Measurements from ENCODE around the gene ZC2HC1B. TPM values are rescaled to one million over a fixed set of nuclear protein-coding genes. Genes with fewer than 3 reads are reported as not detected.

ZC2HC1B gene
- 0.31 TPM in 1 of 2 replicates, not detected in the other for total RNA-seq

GRCh38 chr6:143864234-143864633 lies at the start of gene ZC2HC1B:
ZC2HC1B (plus strand) TSS chr6:143864474; CDS start chr6:143864540, 66 bp downstream.

GRCh38 chr6:143842902-143843676 lies 21.2 kb upstream of the ZC2HC1B start, which contains the start of gene LTV1:
LTV1 (plus strand) TSS chr6:143843338; CDS start chr6:143843478, 140 bp downstream.

Other genes with a start within 250 kb of the ZC2HC1B start
- gene PHACTR2, start 186.5 kb upstream of the ZC2HC1B start, total RNA-seq, result 28.1 and 31.6 TPM in 2 replicates
- 15.1 and 15.2 TPM in 2 replicates for gene LTV1, start 21.1 kb upstream of the ZC2HC1B start, total RNA-seq
- 51.2 and 55.1 TPM in 2 replicates for gene PLAGL1, start 143.8 kb downstream of the ZC2HC1B start, total RNA-seq
- gene SF3B5, start 231.1 kb downstream of the ZC2HC1B start, total RNA-seq, result 112 and 158 TPM in 2 replicates